SHP77 (cell line): ENCODE results near the gene SERPINA3.
"Not testable (repeated sequence)": the region's sequence is repeated elsewhere in the genome, so short reads cannot be mapped to it uniquely, and the experiment has no call there.

Experiments used
- DNase-seq, 2 experiments: peaks; one replicate each; lab custom pipeline; 2025; lab: John Stamatoyannopoulos, UW

Gene SERPINA3

GRCh38 chr14:94633121-94633520 is 20.9 kb downstream of the SERPINA3 start:
- DNase-seq = no peak

DNA sequence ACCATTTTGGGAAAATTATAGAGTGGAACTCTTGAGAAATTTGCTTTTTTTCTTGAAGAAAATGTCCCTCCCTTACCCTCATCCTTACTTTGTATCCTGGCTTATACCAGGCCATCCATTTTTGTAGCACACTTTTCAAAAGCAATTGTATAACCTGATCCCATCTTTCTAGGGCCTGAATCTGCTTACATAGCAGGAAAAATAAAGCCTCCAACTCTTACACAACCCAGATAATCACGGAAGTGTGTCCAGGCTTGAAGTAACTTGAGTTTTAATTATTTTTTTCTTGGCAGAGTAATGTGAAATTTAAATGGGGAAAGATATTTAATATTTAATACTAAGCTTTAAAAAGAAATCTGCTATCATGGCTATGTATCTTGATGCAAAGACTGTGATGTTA is 23.0 kb downstream of the SERPINA3 start:
- DNase-seq = no peak

DNA sequence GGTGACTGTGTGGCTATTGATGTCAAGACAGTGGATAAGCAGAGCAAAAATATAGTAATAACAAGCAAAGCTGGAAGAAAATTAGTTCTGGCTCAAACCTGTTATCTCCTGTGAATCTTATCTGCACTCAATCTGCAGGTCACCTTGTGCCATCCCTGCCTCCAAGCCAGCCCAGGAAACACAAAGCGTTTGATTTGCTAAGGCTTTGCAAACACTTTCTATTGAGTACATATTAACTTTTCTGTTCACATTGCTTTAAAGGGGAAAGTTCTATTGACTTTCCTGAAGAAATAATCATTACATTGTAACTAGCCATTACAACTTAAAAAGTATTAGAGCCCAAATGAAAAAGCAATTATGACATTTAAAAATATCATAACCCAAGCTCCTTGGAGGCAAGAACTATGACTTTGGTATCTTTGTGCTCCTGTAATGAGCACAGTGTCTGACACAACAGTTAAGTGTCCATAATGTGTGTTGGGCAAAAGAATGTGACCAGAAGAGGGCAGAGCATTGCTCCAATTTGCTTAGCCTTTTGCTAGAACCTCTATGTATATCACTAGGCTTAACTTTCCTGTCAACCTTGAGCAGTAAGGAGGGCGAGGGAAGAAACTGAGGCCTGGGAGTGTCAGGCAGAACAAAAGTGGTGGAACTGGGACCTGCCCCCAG is 24.7 kb downstream of the SERPINA3 start:
- DNase-seq = no peak

GRCh38 chr14:94637814-94638213 is 25.6 kb downstream of the SERPINA3 start:
- DNase-seq = not testable (repeated sequence)

DNA sequence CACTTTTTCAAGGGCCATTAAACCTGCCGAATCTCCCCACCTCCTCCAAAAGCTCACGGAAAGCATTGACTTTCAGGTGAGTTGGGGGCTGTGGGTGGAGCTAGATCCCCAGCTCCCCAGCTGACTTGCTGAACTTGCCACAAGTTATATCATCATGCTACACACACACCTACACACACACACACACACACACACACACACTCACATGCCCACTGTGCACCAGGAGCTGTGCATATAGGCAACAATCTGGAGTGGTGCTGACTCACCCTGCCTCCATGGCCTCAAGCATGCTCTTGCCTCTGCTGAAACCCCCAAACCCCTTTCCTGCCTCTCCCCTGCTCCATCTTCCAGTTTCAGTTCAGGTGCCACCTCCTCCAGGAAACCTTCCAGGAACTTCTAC is 26.1 kb downstream of the SERPINA3 start:
- no peak for DNase-seq

DNA sequence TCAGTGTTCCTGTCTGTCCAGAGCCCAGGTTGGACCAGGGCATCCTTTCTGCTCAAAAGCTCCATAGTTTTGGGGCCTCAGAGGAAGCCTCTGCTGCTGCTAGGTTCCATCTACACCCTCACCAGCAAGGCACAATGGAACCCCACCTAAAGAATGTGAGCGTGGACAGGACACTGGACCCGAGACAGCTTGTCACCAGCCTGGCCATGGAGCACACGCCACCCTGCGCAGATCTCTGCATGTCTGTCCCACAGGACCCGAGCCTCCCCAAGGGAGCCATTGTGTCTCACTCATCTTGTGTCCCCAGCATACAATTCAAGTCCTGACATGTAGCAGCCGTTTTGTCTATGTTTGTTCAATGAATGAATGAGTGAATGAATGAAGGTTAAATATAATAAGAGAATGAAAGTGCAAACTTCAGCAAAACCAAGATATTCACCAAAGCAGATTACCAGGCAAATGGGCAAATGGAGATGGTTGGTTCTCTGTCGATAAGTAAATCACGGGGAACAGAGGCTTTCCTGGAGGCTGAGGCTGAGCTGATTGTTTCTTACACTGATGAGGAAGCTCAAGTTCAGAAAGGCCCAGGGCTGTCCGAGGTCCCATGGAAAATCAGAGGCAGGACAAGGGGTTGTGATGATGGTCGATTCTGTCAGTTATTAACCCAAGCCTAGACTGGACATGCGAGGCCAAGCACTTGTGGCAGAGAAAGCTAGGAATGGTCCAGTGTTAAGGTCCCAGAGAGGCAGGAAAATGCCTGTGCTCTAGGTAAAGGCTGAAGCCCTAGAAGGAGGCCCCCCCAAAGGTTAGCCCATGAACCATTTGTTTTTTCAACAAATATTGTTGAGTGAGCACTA is 27.0 kb downstream of the SERPINA3 start:
- DNase-seq = no peak

GRCh38 chr14:94640721-94641631 is 28.8 kb downstream of the SERPINA3 start:
- DNase-seq = no peak

DNA sequence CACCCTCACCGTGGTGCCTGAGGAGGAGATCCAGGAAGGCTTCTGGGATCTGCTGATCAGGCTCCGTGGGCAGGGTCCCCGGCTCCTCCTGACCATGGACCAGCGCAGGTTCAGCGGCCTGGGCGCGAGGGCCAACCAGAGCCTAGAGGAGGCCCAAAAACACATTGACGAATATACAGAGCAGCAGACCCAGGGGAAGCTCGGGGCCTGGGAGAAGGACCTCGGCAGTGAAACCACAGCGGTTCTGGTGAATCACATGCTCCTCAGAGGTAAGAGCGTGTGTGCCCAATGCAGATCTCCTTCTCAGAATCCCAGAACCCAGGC is 29.4 kb downstream of the SERPINA3 start:
- DNase-seq = no peak

DNA sequence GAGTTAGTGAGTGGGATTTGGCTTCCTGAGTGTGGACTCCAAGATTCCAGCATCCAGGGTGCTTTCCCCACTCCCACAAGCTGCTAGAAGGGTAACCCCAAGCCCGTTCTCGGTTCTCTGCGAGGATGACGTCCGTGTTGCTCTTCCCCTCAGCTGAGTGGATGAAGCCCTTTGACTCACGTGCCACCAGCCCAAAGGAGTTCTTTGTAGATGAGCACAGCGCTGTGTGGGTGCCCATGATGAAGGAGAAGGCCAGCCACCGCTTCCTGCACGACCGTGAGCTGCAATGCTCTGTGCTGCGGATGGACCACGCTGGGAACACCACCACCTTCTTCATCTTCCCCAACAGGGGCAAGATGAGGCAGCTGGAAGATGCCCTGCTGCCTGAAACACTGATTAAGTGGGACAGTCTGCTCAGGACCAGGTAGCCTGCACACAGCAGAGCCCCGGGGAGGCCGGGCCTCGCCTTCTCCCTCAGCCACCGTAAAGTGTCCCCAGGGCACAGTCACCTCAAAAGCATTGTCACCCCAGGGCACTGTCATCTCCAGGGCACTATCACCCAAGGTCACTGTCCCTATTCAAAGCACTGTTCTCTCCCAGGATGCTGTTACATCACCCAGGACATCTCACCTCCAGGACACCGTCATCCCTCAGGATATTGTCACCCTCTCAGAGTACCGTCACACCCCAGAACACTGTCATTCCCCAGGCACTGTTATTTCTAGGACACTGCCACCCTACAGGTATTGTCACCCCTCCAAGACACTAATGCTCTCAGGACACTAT is 31.3 kb downstream of the SERPINA3 start:
- DNase-seq = no peak

- DNase-seq = no peak
Measured at GRCh38 chr14:94644102-94644535, 31.9 kb downstream of the SERPINA3 start.

DNA sequence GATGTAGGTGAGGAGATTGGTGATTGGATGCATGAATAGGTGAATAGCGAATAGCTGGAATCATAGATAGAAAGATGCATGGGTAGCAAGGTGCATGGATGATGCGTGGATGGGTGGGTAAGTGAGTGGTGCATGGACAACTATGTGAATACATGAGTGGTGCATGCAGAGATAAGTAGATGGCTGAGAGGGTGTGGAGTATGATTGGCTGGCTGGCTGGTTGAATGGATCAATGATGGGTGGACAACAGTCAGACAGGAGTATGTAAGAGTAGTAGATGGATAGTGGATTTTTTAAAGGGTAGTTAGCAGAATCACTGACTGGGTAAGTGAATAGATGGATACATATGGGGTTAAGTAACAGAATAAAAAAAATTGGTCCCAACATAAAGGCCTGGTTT is 33.9 kb downstream of the SERPINA3 start:
- no peak for DNase-seq

GRCh38 chr14:94646481-94646880 is 34.3 kb downstream of the SERPINA3 start:
- DNase-seq = no peak

GRCh38 chr14:94648801-94649200 is 36.6 kb downstream of the SERPINA3 start:
- DNase-seq = no peak

GRCh38 chr14:94649543-94650443 is 37.6 kb downstream of the SERPINA3 start:
- DNase-seq = no peak

DNA sequence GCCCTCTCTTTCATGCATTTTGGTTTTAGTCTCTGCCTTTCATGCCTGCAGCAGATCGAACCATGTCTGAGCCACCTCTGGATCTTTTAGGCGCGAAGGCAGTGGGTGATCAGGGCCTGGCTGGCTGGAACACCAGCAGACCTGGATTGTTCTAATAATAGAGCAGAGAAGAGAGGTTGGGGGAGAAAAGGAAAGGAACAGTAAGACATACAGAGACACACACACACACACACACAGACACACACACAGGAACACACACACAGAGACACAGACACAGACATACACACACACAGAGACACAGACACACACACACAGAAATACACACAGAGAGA is 38.2 kb downstream of the SERPINA3 start:
- no peak for DNase-seq

- no peak for DNase-seq
Measured at GRCh38 chr14:94650806-94651805, 38.9 kb downstream of the SERPINA3 start.

GRCh38 chr14:94653321-94653720 is 41.1 kb downstream of the SERPINA3 start:
- DNase-seq = no peak

GRCh38 chr14:94654071-94654861 is 42.1 kb downstream of the SERPINA3 start:
- DNase-seq = no peak
